HCT116 (cell line): ENCODE data around the gene UBA7. TPM values are rescaled to one million over a fixed set of nuclear protein-coding genes. Genes with fewer than 3 reads are reported as not detected.
"Not testable (repeated sequence)": the region's sequence is repeated elsewhere in the genome, so short reads cannot be mapped to it uniquely, and the experiment has no call there.

Experiments used
- ATAC-seq: fragments of 200-7000 bp; cut with Tn5 transposase; 2 replicates; pipeline ENCODE4 v1.9.1; 2020; ENCODE audit warnings: mild to moderate bottlenecking, moderate library complexity
- BruUV-seq: library from RNA; stranded (reverse); fragments of 400-500 nt; replicated peaks from 2 replicates; lab custom pipeline; 2021; lab: Mats Ljungman, UMichigan
- CTCF ChIA-PET: fragments of 300-600 bp; sonication (Branson Sonifier 250); formaldehyde crosslinking; loops from one replicate; lab custom pipeline; 2021; ENCODE audit warnings: antibody characterized with exemption; lab: Charles Lee
- POLR2A ChIA-PET: fragments of 300-600, 350-600 bp; sonication (Branson Sonifier 250); formaldehyde crosslinking; loops from one replicate; lab custom pipeline; 2021; ENCODE audit warnings: antibody characterized with exemption; lab: Charles Lee
- RAD21 ChIA-PET, 2 experiments: fragments of 300-600 bp; sonication (Branson Sonifier 250); formaldehyde crosslinking; loops; one replicate each; lab custom pipeline; 2023; ENCODE audit warnings: low total read pairs in 2 of 2; ENCODE audit not compliant: uncharacterized antibody in 2 of 2, unreplicated experiment in 2 of 2, low non-redundant PET in 1 of 2; lab: Charles Lee
- DNase-seq: peaks from one replicate; pipeline ENCODE4 v3.0.0-alpha.2; 2010; ENCODE audit warnings: low read depth, low spot score
- H2AFZ ChIP-seq: fragments of 200-600 bp; shearing (Covaris generic), sonication (generic); 2 replicates; pipeline ENCODE4 v1.6.1; 2017; ENCODE audit warnings: low read depth, mixed run types, mixed read lengths, antibody characterized with exemption, low read length; ENCODE audit not compliant: poor library complexity, severe bottlenecking
- H3K27ac ChIP-seq: 2 replicates; pipeline ENCODE4 v1.5.1; 2012; ENCODE audit warnings: low read depth, low read length
- H3K27me3 ChIP-seq: fragments of 200-600 bp; sonication (generic); 2 replicates; pipeline ENCODE4 v1.6.1; 2016; ENCODE audit warnings: mixed run types, low read length, mixed read lengths; ENCODE audit not compliant: insufficient read depth
- H3K36me3 ChIP-seq, 2 experiments: fragments of 200-500 bp in 1 of 2; fragments of 200-600 bp in 1 of 2; sonication (Bioruptor generic) in 1 of 2; sonication (generic) in 1 of 2; 2 replicates each; pipeline versions ENCODE4 v1.5.1 to v1.6.1; 2014 to 2016; ENCODE audit warnings: low read length in 2 of 2, inconsistent platforms in 1 of 2, mixed read lengths in 1 of 2, mixed run types in 1 of 2; ENCODE audit not compliant: insufficient read depth in 2 of 2, control insufficient read depth in 1 of 2
- H3K4me1 ChIP-seq, 2 experiments: fragments of 200-600 bp in 1 of 2; sonication (generic) in 1 of 2; 2 replicates each; pipeline versions ENCODE4 v1.5.1 to v1.6.1; 2012 to 2017; ENCODE audit warnings: low read length in 2 of 2, inconsistent platforms in 1 of 2, mild to moderate bottlenecking in 1 of 2, mixed read lengths in 1 of 2, mixed run types in 1 of 2, moderate library complexity in 1 of 2; ENCODE audit not compliant: insufficient read depth in 2 of 2, control insufficient read depth in 1 of 2
- H3K4me2 ChIP-seq: fragments of 200-600 bp; sonication (generic); 2 replicates; pipeline ENCODE4 v1.6.1; 2017; ENCODE audit warnings: mixed run types, low read length, mixed read lengths
- H3K4me3 ChIP-seq, 2 experiments: fragments of 200-600 bp in 1 of 2; sonication (generic) in 1 of 2; replicated peaks in 1 of 2; 2 replicates each; pipeline ENCODE4 v1.5.1; 2011 to 2016; ENCODE audit warnings: low read length in 2 of 2, control low read depth in 1 of 2, low read depth in 1 of 2, mild to moderate bottlenecking in 1 of 2, mixed read lengths in 1 of 2, mixed run types in 1 of 2
- H3K79me2 ChIP-seq: fragments of 200-600 bp; sonication (generic); 2 replicates; pipeline ENCODE4 v1.6.1; 2017; ENCODE audit warnings: mild to moderate bottlenecking, mixed run types, low read length, moderate library complexity, mixed read lengths; ENCODE audit not compliant: insufficient read depth
- H3K9ac ChIP-seq: fragments of 200-600 bp; sonication (generic); 2 replicates; pipeline ENCODE4 v1.6.1; 2016; ENCODE audit warnings: low read length, mixed read lengths
- H3K9me2 ChIP-seq: fragments of 200-600 bp; sonication (generic), shearing (Covaris generic); 2 replicates; pipeline ENCODE4 v1.6.1; 2017; ENCODE audit warnings: mixed run types, mild to moderate bottlenecking, moderate library complexity; ENCODE audit not compliant: insufficient read depth
- H3K9me3 ChIP-seq, 2 experiments: fragments of 200-500 bp in 1 of 2; fragments of 200-600 bp in 1 of 2; sonication (Bioruptor generic) in 1 of 2; sonication (generic) in 1 of 2; 2 replicates each; pipeline ENCODE4 v1.6.1; 2014 to 2017; ENCODE audit warnings: low read length in 2 of 2, mixed read lengths in 2 of 2, inconsistent platforms in 1 of 2, low read depth in 1 of 2, mild to moderate bottlenecking in 1 of 2, mixed run types in 1 of 2, moderate library complexity in 1 of 2; ENCODE audit not compliant: control insufficient read depth in 1 of 2, insufficient read depth in 1 of 2
- H4K20me1 ChIP-seq: fragments of 200-600 bp; sonication (generic), shearing (Covaris generic); 2 replicates; pipeline ENCODE4 v1.6.1; 2017; ENCODE audit warnings: mixed run types, mild to moderate bottlenecking, moderate library complexity; ENCODE audit not compliant: insufficient read depth
- CBX3 ChIP-seq: IDR thresholded peaks from 2 replicates; pipeline ENCODE4 v1.6.1; 2012; ENCODE audit warnings: low read depth
- EGR1 ChIP-seq: IDR thresholded peaks from 2 replicates; pipeline ENCODE4 v1.6.1; 2012; ENCODE audit warnings: low read depth
- EZH2phosphoT487 ChIP-seq: fragments of 200-600 bp; IDR thresholded peaks from 2 replicates; pipeline ENCODE4 v1.6.1; 2018; ENCODE audit warnings: antibody characterized with exemption, borderline replicate concordance
- POLR2A ChIP-seq: IDR thresholded peaks from 2 replicates; pipeline ENCODE4 v1.7.0; 2011; ENCODE audit warnings: borderline replicate concordance; ENCODE audit not compliant: insufficient read depth, insufficient read length; ENCODE audit errors: extremely low read depth
- POLR2AphosphoS5 ChIP-seq: IDR thresholded peaks from 2 replicates; pipeline ENCODE4 v1.6.1; 2011; ENCODE audit warnings: mild to moderate bottlenecking, low read depth, low read length, moderate library complexity
- RAD21 ChIP-seq: IDR thresholded peaks from 2 replicates; pipeline ENCODE4 v1.6.1; 2012; ENCODE audit warnings: low read depth, mild to moderate bottlenecking
- SP1 ChIP-seq: IDR thresholded peaks from 2 replicates; pipeline ENCODE4 v1.6.1; 2012; ENCODE audit warnings: low read depth
- SRF ChIP-seq: IDR thresholded peaks from 2 replicates; pipeline ENCODE4 v1.6.1; 2012; ENCODE audit warnings: low read depth
- TCF7L2 ChIP-seq: IDR thresholded peaks from 2 replicates; pipeline ENCODE4 v1.7.0; 2011; ENCODE audit warnings: borderline replicate concordance, inconsistent platforms; ENCODE audit not compliant: insufficient read depth, insufficient read length; ENCODE audit errors: extremely low read depth
- ZNF274 ChIP-seq: fragments of 200-500 bp; sonication (Bioruptor generic); IDR thresholded peaks from 2 replicates; pipeline ENCODE4 v1.6.1; 2014; ENCODE audit warnings: mild to moderate bottlenecking, low read depth, low read length, inconsistent platforms
- intact Hi-C: fragments of 100-400 bp; cut with micrococcal nuclease; formaldehyde crosslinking; loops from 2 replicates; pipeline ENCODE4 v1.10.0; 2022
- total RNA-seq: library from RNA; stranded (reverse); gene quantifications from one replicate; pipeline ENCODE4 v1.2.1, GENCODE V29; 2021; ENCODE audit not compliant: unreplicated experiment
- TF ChIP-seq, protein P1 (sequence below): IDR thresholded peaks from 2 replicates; pipeline ENCODE4 v1.6.1; 2012
- TF ChIP-seq, protein P2 (sequence below), 3 experiments: fragments of 200-600 bp in 1 of 3; sonication (generic) in 1 of 3; IDR thresholded peaks in 2 of 3; conservative IDR thresholded peaks in 1 of 3; 2 replicates each; pipeline ENCODE4 v1.5.1; 2012 to 2017; ENCODE audit warnings: low read depth in 2 of 3, low read length in 2 of 3, antibody characterized with exemption in 1 of 3, borderline replicate concordance in 1 of 3, control low read depth in 1 of 3, mild to moderate bottlenecking in 1 of 3, mixed read lengths in 1 of 3, mixed run types in 1 of 3, moderate library complexity in 1 of 3; ENCODE audit not compliant: insufficient read depth in 1 of 3
- TF ChIP-seq, protein P3 (sequence below): IDR thresholded peaks from 2 replicates; pipeline ENCODE4 v1.6.1; 2011; ENCODE audit warnings: mild to moderate bottlenecking, low read length, moderate library complexity; ENCODE audit not compliant: insufficient replicate concordance; ENCODE audit errors: extremely low read depth

UBA7 gene
- total RNA-seq, 1 experiment from 2014 or later: 2.6 TPM

DNA sequence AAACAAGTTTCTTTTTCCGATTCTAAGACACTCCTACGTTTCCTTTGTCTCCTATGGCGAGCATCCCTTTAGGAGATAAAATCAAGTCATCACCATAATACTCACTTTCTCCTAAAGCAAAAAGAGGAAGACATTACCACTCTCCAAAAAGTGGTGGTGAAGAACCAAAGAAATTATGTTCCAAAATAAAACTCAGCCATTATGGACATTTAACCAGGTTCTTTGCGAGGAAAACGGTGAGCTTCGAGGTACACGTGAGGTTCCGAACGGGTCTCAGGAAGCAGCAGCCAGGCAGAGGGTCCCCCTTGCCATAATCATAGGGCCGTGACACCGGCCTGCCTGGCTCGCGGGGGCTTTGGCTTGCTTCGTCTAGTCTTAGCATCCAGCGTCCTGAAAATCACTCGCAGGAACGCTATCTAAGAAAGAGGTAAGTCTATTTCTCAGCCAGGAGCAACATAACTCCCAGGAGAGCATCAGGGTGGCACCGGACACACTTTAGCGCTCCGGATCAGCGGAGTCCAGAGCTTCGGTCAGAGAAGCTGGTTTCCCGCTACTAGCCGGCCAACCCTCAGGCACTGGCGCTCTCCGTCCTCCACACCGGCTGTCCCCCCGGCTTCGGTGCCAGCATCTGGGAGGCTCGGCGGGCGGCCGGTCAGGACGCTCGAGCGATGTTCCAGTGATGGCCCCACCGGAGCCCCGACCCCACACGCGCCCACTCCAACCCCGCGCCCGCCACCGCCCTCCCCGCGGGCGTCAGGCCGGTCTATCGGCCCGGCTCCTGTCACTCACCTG lies 28.0 kb downstream of the UBA7 start:
- Histone ChIP-seq H3K27me3 (no peaks in the 10 kb centered on the region), H3K27ac (peak overlapping the region; percentile 73), H4K20me1 (no peaks in the 10 kb centered on the region), H2AFZ (no peak overlapping the region), H3K9me3 (no peaks in the 10 kb centered on the region), H3K4me1 (peaks cover 7 to 18% of the 10 kb centered on the region in 2 experiments; a peak in 3 of 4 replicates), H3K9me2 (no peaks in the 10 kb centered on the region), H3K4me3 (peak overlapping the region; percentile 54 to 90), H3K9ac (peak overlapping the region; percentile 89), H3K36me3 (peaks cover 3 to 7% of the 10 kb centered on the region in 2 experiments; a peak in 3 of 4 replicates), H3K79me2 (peaks cover 53% of the 10 kb centered on the region), H3K4me2 (peak overlapping the region; percentile 97)
- peak; percentile 46 for ATAC-seq
- ChIA-PET POLR2A (interaction anchor here (0.6 to 1.1 kb wide), 3 partner anchors 8 to 17 kb away, joined by 3 to 4 read pairs (median 4); no protein-coding TSS in a partner anchor), CTCF (interaction anchor here (0.5 to 2.9 kb wide), 2 partner anchors 17 to 361 kb away, joined by 3 to 15 read pairs; partner anchors contain the start of gene INKA1), RAD21 (no interaction called here)
- no TSS peak for BruUV-seq
- intact Hi-C loops: loop anchor here (1.0 kb wide), 1 partner anchor 32 kb away; no protein-coding TSS in a partner anchor
- TF ChIP-seq POLR2A: no peak
- TF ChIP-seq, protein P1, sequence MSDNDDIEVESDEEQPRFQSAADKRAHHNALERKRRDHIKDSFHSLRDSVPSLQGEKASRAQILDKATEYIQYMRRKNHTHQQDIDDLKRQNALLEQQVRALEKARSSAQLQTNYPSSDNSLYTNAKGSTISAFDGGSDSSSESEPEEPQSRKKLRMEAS: no peak
- TF ChIP-seq RAD21: no peak
- TF ChIP-seq TCF7L2: no peak
- TF ChIP-seq SRF: no peak
- TF ChIP-seq ZNF274: no peak
- no peak for TF ChIP-seq SP1
- TF ChIP-seq EZH2phosphoT487: no peak
- TF ChIP-seq POLR2AphosphoS5: no peak
- TF ChIP-seq, protein P2, sequence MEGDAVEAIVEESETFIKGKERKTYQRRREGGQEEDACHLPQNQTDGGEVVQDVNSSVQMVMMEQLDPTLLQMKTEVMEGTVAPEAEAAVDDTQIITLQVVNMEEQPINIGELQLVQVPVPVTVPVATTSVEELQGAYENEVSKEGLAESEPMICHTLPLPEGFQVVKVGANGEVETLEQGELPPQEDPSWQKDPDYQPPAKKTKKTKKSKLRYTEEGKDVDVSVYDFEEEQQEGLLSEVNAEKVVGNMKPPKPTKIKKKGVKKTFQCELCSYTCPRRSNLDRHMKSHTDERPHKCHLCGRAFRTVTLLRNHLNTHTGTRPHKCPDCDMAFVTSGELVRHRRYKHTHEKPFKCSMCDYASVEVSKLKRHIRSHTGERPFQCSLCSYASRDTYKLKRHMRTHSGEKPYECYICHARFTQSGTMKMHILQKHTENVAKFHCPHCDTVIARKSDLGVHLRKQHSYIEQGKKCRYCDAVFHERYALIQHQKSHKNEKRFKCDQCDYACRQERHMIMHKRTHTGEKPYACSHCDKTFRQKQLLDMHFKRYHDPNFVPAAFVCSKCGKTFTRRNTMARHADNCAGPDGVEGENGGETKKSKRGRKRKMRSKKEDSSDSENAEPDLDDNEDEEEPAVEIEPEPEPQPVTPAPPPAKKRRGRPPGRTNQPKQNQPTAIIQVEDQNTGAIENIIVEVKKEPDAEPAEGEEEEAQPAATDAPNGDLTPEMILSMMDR (IDR thresholded peaks at IDR 0.05 in 2 of 3, conservative IDR thresholded peaks at IDR 0.05 in 1 of 3; ENCODE audit: borderline replicate concordance in 1 of 3, insufficient read depth in 1 of 3, low read depth in 2 of 3, low read length in 2 of 3): no peak
- TF ChIP-seq EGR1: no peak
- TF ChIP-seq, protein P3, sequence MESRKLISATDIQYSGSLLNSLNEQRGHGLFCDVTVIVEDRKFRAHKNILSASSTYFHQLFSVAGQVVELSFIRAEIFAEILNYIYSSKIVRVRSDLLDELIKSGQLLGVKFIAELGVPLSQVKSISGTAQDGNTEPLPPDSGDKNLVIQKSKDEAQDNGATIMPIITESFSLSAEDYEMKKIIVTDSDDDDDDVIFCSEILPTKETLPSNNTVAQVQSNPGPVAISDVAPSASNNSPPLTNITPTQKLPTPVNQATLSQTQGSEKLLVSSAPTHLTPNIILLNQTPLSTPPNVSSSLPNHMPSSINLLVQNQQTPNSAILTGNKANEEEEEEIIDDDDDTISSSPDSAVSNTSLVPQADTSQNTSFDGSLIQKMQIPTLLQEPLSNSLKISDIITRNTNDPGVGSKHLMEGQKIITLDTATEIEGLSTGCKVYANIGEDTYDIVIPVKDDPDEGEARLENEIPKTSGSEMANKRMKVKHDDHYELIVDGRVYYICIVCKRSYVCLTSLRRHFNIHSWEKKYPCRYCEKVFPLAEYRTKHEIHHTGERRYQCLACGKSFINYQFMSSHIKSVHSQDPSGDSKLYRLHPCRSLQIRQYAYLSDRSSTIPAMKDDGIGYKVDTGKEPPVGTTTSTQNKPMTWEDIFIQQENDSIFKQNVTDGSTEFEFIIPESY: no peak
- no peak for TF ChIP-seq CBX3
- no peak for DNase-seq

DNA sequence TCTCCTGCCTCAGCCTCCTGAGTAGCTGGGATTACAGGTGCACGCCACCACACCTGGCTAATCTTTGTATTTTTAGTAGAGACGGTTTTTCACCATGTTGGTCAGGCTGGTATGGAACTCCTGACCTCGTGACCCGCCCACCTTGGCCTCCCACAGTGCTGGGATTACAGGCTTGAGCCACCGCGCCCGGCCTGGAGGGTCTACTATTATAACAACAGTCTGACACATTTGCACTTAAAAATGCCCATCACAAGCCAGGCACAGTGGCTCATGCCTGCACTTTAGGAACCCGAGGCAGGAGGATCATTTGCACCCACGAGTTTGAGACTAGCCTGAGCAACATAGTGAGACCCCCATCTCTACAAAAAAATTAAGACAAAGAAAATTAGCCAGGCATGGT lies 31.5 kb downstream of the UBA7 start:
- CTCF ChIA-PET: interaction anchor here (0.9 kb wide), 1 partner anchor 21 kb away, joined by 3 read pairs; the partner anchor contains the start of gene INKA1

More for the DNA sequence above, 31.5 kb downstream of the UBA7 start:
- H3K9me2 ChIP-seq, H3K9ac ChIP-seq, DNase-seq, H3K4me2 ChIP-seq, H3K9me3 ChIP-seq, H3K27ac ChIP-seq, H3K27me3 ChIP-seq, H4K20me1 ChIP-seq, H3K36me3 ChIP-seq, ATAC-seq, intact Hi-C loops, H3K4me3 ChIP-seq, RAD21 ChIA-PET, BruUV-seq, H2AFZ ChIP-seq: not testable (repeated sequence)
- Histone ChIP-seq H3K79me2 (peaks cover 82% of the 10 kb centered on the region), H3K4me1 (peaks cover 7 to 17% of the 10 kb centered on the region in 2 experiments; a peak in 3 of 4 replicates)
- POLR2A ChIA-PET: interaction anchor here (0.7 kb wide), 2 partner anchors 18 to 56 kb away, joined by 3 to 4 read pairs; no protein-coding TSS in a partner anchor
